Liver (tissue), 9 donors: ENCODE measurements around the gene KCNQ1. TPM values are rescaled to one million over a fixed set of nuclear protein-coding genes. Genes with fewer than 3 reads are reported as not detected.

Experiments used
- DNase-seq: peaks from one replicate; pipeline ENCODE4 v3.0.0-alpha.2; 2017; ENCODE audit warnings: low spot score
- H3K27ac ChIP-seq, 2 donors: one replicate each; pipeline ENCODE4 v1.7.0; 2013; ENCODE audit warnings: inconsistent platforms in 2 of 2, low read length in 2 of 2, control low read depth in 1 of 2, low read depth in 1 of 2, mild to moderate bottlenecking in 1 of 2
- H3K27me3 ChIP-seq, 4 donors: one replicate each; pipeline versions ENCODE4 v1.6.1 to v1.7.0; 2013; ENCODE audit warnings: low read length in 3 of 4, inconsistent platforms in 1 of 4, mild to moderate bottlenecking in 1 of 4, moderate library complexity in 1 of 4; ENCODE audit not compliant: control insufficient read depth in 4 of 4, insufficient read depth in 4 of 4
- H3K36me3 ChIP-seq, 4 donors: one replicate each; pipeline versions ENCODE4 v1.6.1 to v1.7.0; 2013; ENCODE audit warnings: low read length in 3 of 4, mild to moderate bottlenecking in 3 of 4, low read depth in 1 of 4, moderate library complexity in 1 of 4; ENCODE audit not compliant: control insufficient read depth in 4 of 4, insufficient read depth in 3 of 4
- H3K4me1 ChIP-seq, 4 donors: one replicate each; pipeline versions ENCODE4 v1.6.1 to v1.7.0; 2013; ENCODE audit warnings: low read length in 3 of 4, mild to moderate bottlenecking in 3 of 4, moderate library complexity in 1 of 4; ENCODE audit not compliant: control insufficient read depth in 4 of 4, insufficient read depth in 4 of 4
- H3K4me3 ChIP-seq, 3 donors: one replicate each; pipeline versions ENCODE4 v1.6.1 to v1.7.0; 2013; ENCODE audit warnings: low read length in 3 of 3, control low read depth in 1 of 3, low read depth in 1 of 3, mild to moderate bottlenecking in 1 of 3
- H3K9ac ChIP-seq, 2 donors: one replicate each; pipeline ENCODE4 v1.7.0; 2013; ENCODE audit warnings: low read length in 2 of 2, mild to moderate bottlenecking in 2 of 2, moderate library complexity in 2 of 2, control low read depth in 1 of 2, low read depth in 1 of 2
- H3K9me3 ChIP-seq, 4 donors: one replicate each; pipeline versions ENCODE4 v1.6.1 to v1.7.0; 2013; ENCODE audit warnings: low read length in 3 of 4; ENCODE audit not compliant: control insufficient read depth in 4 of 4
- CTCF ChIP-seq: fragments of 150-350 bp; IDR thresholded peaks from 2 replicates; pipeline ENCODE4 v1.5.1; 2017; ENCODE audit warnings: improper control_type of control experiment, low read depth, low read length; ENCODE audit not compliant: missing input control
- EGR1 ChIP-seq, 2 donors: IDR thresholded peaks; 2 replicates each; pipeline ENCODE4 v1.6.1; 2016 to 2018; ENCODE audit warnings: antibody characterized with exemption in 2 of 2, low read depth in 2 of 2
- FOXA1 ChIP-seq: IDR thresholded peaks from 2 replicates; pipeline ENCODE4 v1.6.1; 2016; ENCODE audit warnings: antibody characterized with exemption
- FOXA2 ChIP-seq: IDR thresholded peaks from 2 replicates; pipeline ENCODE4 v1.6.1; 2016; ENCODE audit warnings: antibody characterized with exemption
- GABPA ChIP-seq, 2 donors: IDR thresholded peaks in 1 of 2; conservative IDR thresholded peaks in 1 of 2; 2 replicates each; pipeline ENCODE4 v1.6.1; 2016; ENCODE audit warnings: antibody characterized with exemption in 2 of 2, mild to moderate bottlenecking in 1 of 2, moderate library complexity in 1 of 2
- HNF4A ChIP-seq, 2 donors: conservative IDR thresholded peaks; 2 replicates each; pipeline ENCODE4 v1.6.1; 2016; ENCODE audit warnings: antibody characterized with exemption in 2 of 2, mild to moderate bottlenecking in 2 of 2
- HNF4G ChIP-seq: IDR thresholded peaks from 2 replicates; pipeline ENCODE4 v1.6.1; 2016; ENCODE audit warnings: antibody characterized with exemption
- JUND ChIP-seq, 2 donors: IDR thresholded peaks; 2 replicates each; pipeline ENCODE4 v1.6.1; 2016; ENCODE audit warnings: antibody characterized with exemption in 2 of 2
- NR2F2 ChIP-seq: IDR thresholded peaks from 2 replicates; pipeline ENCODE4 v1.6.1; 2016; ENCODE audit warnings: antibody characterized with exemption
- RAD21 ChIP-seq, 2 donors: IDR thresholded peaks; 2 replicates each; pipeline ENCODE4 v1.6.1; 2016; ENCODE audit warnings: antibody characterized with exemption in 2 of 2, mild to moderate bottlenecking in 2 of 2
- REST ChIP-seq: IDR thresholded peaks from 2 replicates; pipeline ENCODE4 v1.6.1; 2016; ENCODE audit warnings: antibody characterized with exemption, mild to moderate bottlenecking
- RXRA ChIP-seq, 2 donors: IDR thresholded peaks; 2 replicates each; pipeline ENCODE4 v1.6.1; 2017 to 2018; ENCODE audit warnings: antibody characterized with exemption in 2 of 2, mild to moderate bottlenecking in 1 of 2
- SP1 ChIP-seq: IDR thresholded peaks from 2 replicates; pipeline ENCODE4 v1.6.1; 2018; ENCODE audit warnings: antibody characterized with exemption, mild to moderate bottlenecking
- TAF1 ChIP-seq: conservative IDR thresholded peaks from 2 replicates; pipeline ENCODE4 v1.6.1; 2016; ENCODE audit warnings: antibody characterized with exemption, mild to moderate bottlenecking
- YY1 ChIP-seq: IDR thresholded peaks from 2 replicates; pipeline ENCODE4 v1.6.1; 2016; ENCODE audit warnings: antibody characterized with exemption, mild to moderate bottlenecking
- ZBTB33 ChIP-seq: IDR thresholded peaks from 2 replicates; pipeline ENCODE4 v1.6.1; 2016; ENCODE audit warnings: antibody characterized with exemption
- WGBS: extraction: QIAGEN DNeasy Blood & Tissue Kit; methylation state at CpG from one replicate; pipeline ENCODE4 v1.1.7; 2013; 5-methylcytosine and 5-hydroxymethylcytosine counted together
- polyA plus RNA-seq, 2 donors: library from polyadenylated mRNA; stranded (reverse) in 1 of 2; unstranded in 1 of 2; fragments of 200-250 nt in 1 of 2; fragments of >200 nt in 1 of 2; fragmentation: Nextera tagmentation in 1 of 2; extraction: Ambion mirVana in 1 of 2; gene quantifications; one replicate each; pipeline versions ENCODE4 v1.2.1 to v1.2.3, GENCODE V29; 2013 to 2015
- total RNA-seq, 2 donors: library from RNA; depleted of rRNA; stranded (reverse); fragments of >200 nt; gene quantifications; one replicate each; pipeline ENCODE4 v1.2.3, GENCODE V29; 2014
- TF ChIP-seq, protein P1 (sequence below): IDR thresholded peaks from 2 replicates; pipeline ENCODE4 v1.6.1; 2016; ENCODE audit warnings: antibody characterized with exemption
- TF ChIP-seq, protein P2 (sequence below): IDR thresholded peaks from 2 replicates; pipeline ENCODE4 v1.6.1; 2016; ENCODE audit warnings: antibody characterized with exemption
- donor health status: healthy.
- donor health status: healthy.
- donor health status: healthy.
- donor health status: healthy.
- donor health status: healthy.

KCNQ1 gene
- total and polyA plus RNA-seq, 4 donors, result 0.31 to 2.2 (median 1.5) TPM

DNA sequence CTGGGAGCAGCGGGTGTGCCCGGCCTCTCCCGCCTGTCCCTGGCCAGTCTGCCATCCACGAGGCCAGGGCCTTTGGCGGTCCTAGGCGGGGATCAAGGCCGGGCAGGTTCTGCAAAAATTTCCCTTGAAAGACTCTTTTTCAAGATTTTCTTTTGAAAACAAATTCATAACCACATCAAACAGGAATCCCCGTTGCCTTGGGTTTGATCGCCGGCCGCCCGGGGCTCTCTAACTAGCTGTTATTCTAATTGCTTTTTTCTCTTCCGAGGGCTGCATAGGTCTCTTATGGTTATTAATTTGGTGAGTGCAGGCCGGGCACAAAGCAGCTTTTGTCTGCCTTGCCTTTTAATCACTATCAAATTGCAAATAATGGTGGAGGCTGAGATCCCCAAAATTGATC lies 398.7 kb downstream of the KCNQ1 start:
- Histone ChIP-seq H3K9me3 (no peaks in the 10 kb centered on the region), H3K4me1 (no peaks in the 10 kb centered on the region), H3K27ac (no peak overlapping the region), H3K9ac (no peak overlapping the region), H3K36me3 (no peaks in the 10 kb centered on the region), H3K4me3 (no peak overlapping the region), H3K27me3 (no peaks in the 10 kb centered on the region)
- 90% methylated on average over 14 of the region's 14 CpGs for WGBS
- DNase-seq, result no peak
- TF ChIP-seq TAF1 (no peak), JUND (IDR thresholded peaks at IDR 0.05) (no peak), FOXA2 (no peak), RAD21 (IDR thresholded peaks at IDR 0.05) (no peak), HNF4A (conservative IDR thresholded peaks at IDR 0.05) (no peak), EGR1 (IDR thresholded peaks at IDR 0.05; ENCODE audit: low read depth in 2 of 2) (no peak), FOXA1 (no peak), RXRA (IDR thresholded peaks at IDR 0.05) (no peak), SP1 (no peak), REST (no peak), NR2F2 (no peak), GABPA (IDR thresholded peaks at IDR 0.05 in 1 of 2, conservative IDR thresholded peaks at IDR 0.05 in 1 of 2) (no peak)
- TF ChIP-seq, protein P1, sequence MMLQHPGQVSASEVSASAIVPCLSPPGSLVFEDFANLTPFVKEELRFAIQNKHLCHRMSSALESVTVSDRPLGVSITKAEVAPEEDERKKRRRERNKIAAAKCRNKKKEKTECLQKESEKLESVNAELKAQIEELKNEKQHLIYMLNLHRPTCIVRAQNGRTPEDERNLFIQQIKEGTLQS, result no peak
- TF ChIP-seq, protein P2, sequence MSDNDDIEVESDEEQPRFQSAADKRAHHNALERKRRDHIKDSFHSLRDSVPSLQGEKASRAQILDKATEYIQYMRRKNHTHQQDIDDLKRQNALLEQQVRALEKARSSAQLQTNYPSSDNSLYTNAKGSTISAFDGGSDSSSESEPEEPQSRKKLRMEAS, result no peak

- DNase-seq, result no peak
- Histone ChIP-seq H3K4me1 (no peaks in the 10 kb centered on the region), H3K4me3 (no peak overlapping the region), H3K36me3 (no peaks in the 10 kb centered on the region), H3K9me3 (no peaks in the 10 kb centered on the region), H3K27ac (no peak overlapping the region), H3K27me3 (no peaks in the 10 kb centered on the region), H3K9ac (no peak overlapping the region)
- WGBS, result 90% methylated on average over 19 of the region's 19 CpGs
- no peak for TF ChIP-seq CTCF
- no peak for TF ChIP-seq REST
- TF ChIP-seq SP1, result no peak
- no peak for TF ChIP-seq RXRA (IDR thresholded peaks at IDR 0.05)
- TF ChIP-seq GABPA (IDR thresholded peaks at IDR 0.05 in 1 of 2, conservative IDR thresholded peaks at IDR 0.05 in 1 of 2), result no peak
- no peak for TF ChIP-seq FOXA1
- TF ChIP-seq, protein P1, result no peak
- no peak for TF ChIP-seq YY1
- no peak for TF ChIP-seq FOXA2
- no peak for TF ChIP-seq TAF1
- TF ChIP-seq ZBTB33, result no peak
- TF ChIP-seq, protein P2, result no peak
- no peak for TF ChIP-seq EGR1 (IDR thresholded peaks at IDR 0.05; ENCODE audit: low read depth in 2 of 2)
- TF ChIP-seq HNF4G, result no peak
- TF ChIP-seq JUND (IDR thresholded peaks at IDR 0.05), result no peak
- TF ChIP-seq NR2F2, result no peak
- no peak for TF ChIP-seq RAD21 (IDR thresholded peaks at IDR 0.05)
- no peak for TF ChIP-seq HNF4A (conservative IDR thresholded peaks at IDR 0.05)
Observed at GRCh38 chr11:2844116-2844842, 399.5 kb downstream of the KCNQ1 start.
